GM10248 (cell line): ENCODE results near the gene TXNDC8.

Source experiments
- CTCF ChIA-PET: fragments of 300-600 bp; sonication (Branson Sonifier 250); formaldehyde crosslinking; extraction: SDS; loops from one replicate; lab custom pipeline; 2021; ENCODE audit warnings: antibody characterized with exemption; lab: Yijun Ruan, JAX
- POLR2A ChIA-PET: fragments of 350-650 bp; sonication (Branson Sonifier 250); formaldehyde crosslinking; extraction: SDS; loops from one replicate; lab custom pipeline; 2020; ENCODE audit warnings: antibody characterized with exemption; lab: Yijun Ruan, JAX
- DNase-seq: peaks from one replicate; pipeline ENCODE4 v3.0.0; 2012; ENCODE audit errors: extremely low spot score
- CTCF ChIP-seq: IDR thresholded peaks from 2 replicates; pipeline ENCODE4 v1.5.1; 2012; ENCODE audit warnings: mild to moderate bottlenecking, low read depth; ENCODE audit errors: extremely low read depth, missing control alignments, control extremely low read depth

The TXNDC8 gene

GRCh38 chr9:110287289-110287680, 50.4 kb downstream of the TXNDC8 start:
- TF ChIP-seq CTCF, result no peak
- DNase-seq, result no peak
- ChIA-PET CTCF (no interaction called here), POLR2A (no interaction called here)

- ChIA-PET CTCF (interaction anchor here (1.3 kb wide), 1 partner anchor 12 kb away, joined by 4 read pairs; no protein-coding TSS in a partner anchor), POLR2A (no interaction called here)
- no peak for DNase-seq
- no peak for TF ChIP-seq CTCF
Observed at GRCh38 chr9:110284211-110284844, 53.3 kb downstream of the TXNDC8 start.

- no peak for TF ChIP-seq CTCF
- no peak for DNase-seq
- POLR2A ChIA-PET, result no interaction called here
- CTCF ChIA-PET, result interaction anchor here (0.9 to 1.3 kb wide), 2 partner anchors 11 to 12 kb away, joined by 3 to 4 read pairs; no protein-coding TSS in a partner anchor
Observed at GRCh38 chr9:110283751-110284150, 53.9 kb downstream of the TXNDC8 start.

- CTCF ChIA-PET, result interaction anchor here (0.9 to 1.6 kb wide), 2 partner anchors 12 to 15 kb away, joined by 3 to 6 read pairs; no protein-coding TSS in a partner anchor
- no peak for DNase-seq
- no peak for TF ChIP-seq CTCF
- POLR2A ChIA-PET, result no interaction called here
Observed at GRCh38 chr9:110282739-110283081, 55.0 kb downstream of the TXNDC8 start.

- ChIA-PET POLR2A (no interaction called here), CTCF (interaction anchor here (1.6 kb wide), 1 partner anchor 15 kb away, joined by 6 read pairs; no protein-coding TSS in a partner anchor)
- no peak for TF ChIP-seq CTCF
- DNase-seq, result no peak
Observed at GRCh38 chr9:110282018-110282738, 55.5 kb downstream of the TXNDC8 start.

- ChIA-PET CTCF (interaction anchor here (0.9 to 1.1 kb wide), 2 partner anchors 12 to 19 kb away, joined by 3 to 4 read pairs; no protein-coding TSS in a partner anchor), POLR2A (no interaction called here)
- no peak for TF ChIP-seq CTCF
- no peak for DNase-seq
Observed at GRCh38 chr9:110278080-110278707, 59.5 kb downstream of the TXNDC8 start.
